ENCODE results near the gene SCAMP4.

DNA sequence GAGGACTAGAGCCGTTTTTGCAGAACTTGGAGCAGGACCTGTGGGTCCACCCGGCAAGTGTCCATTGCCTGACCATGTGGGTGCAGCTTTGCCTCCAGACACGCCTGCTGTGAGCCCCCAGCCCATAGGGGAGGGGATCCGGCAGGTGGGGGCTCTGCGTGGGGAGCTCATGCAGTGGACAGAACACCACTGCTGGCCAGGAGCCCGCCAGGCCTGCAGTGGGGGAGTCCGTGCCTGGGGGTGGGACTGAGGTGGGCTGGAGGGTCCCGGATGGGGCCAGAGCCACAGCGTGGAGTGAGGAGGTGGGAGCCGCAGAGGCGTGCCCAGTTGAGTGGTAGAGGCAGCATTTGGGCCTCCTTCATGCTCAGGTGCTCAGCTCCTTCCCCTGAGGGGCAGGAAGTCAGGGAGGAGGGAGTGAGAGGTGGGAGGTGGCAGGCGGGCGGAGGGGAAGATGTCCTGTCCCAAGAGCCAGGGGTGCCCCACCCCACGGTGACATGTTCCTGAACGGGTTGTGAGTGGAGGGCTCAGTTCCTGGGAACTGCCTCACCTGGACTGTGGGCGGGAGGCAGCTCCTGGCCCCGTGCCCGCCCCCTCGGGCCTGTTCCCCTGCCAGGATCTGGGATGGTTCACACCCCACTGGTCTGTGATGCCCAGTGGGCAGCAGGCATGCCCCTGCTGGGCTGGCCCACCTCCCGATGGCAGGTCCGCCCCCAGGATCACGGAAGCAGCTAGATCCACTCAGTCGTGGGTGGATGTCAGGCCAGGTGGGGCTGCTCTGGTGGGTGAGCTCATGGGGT, 8.8 kb downstream of the SCAMP4 start:
- TF ChIP-seq CTCF (IDR thresholded peaks at IDR 0.05), result no peak
- TF ChIP-seq POLR2A (IDR thresholded peaks at IDR 0.05), result no peak

All from esophagus squamous epithelium (tissue), 4 donors.